Breast epithelium (tissue), 4 donors: ENCODE measurements around the gene IMMT. TPM values are rescaled to one million over a fixed set of nuclear protein-coding genes. Genes with fewer than 3 reads are reported as not detected.

Experiments
- DNase-seq, 2 donors: peaks; one replicate each; pipeline ENCODE4 v3.0.0-alpha.2; 2019; ENCODE audit warnings: low spot score in 2 of 2
- H3K27ac ChIP-seq, 2 donors: fragments of 200-600 bp; sonication (generic) in 1 of 2; one replicate each; pipeline ENCODE4 v1.5.1; 2016 to 2019; ENCODE audit warnings: mild to moderate bottlenecking in 1 of 2
- H3K27me3 ChIP-seq, 2 donors: fragments of 200-600 bp; sonication (generic) in 1 of 2; one replicate each; pipeline versions ENCODE4 v1.5.1 to v1.6.0; 2017 to 2019; ENCODE audit warnings: control low read depth in 1 of 2, mild to moderate bottlenecking in 1 of 2
- H3K36me3 ChIP-seq: fragments of 200-600 bp; one replicate; pipeline ENCODE4 v1.5.1; 2019
- H3K4me1 ChIP-seq, 2 donors: fragments of 200-600 bp; sonication (generic); one replicate each; pipeline ENCODE4 v1.5.1; 2016 to 2019; ENCODE audit warnings: control low read depth in 1 of 2
- H3K4me3 ChIP-seq, 3 donors: fragments of 200-600 bp; sonication (generic); 1 replicate in 2 of 3; 2 replicates in 1 of 3; pipeline ENCODE4 v1.5.1; 2016 to 2019; ENCODE audit warnings: mild to moderate bottlenecking in 3 of 3, moderate library complexity in 2 of 3
- H3K9me3 ChIP-seq, 2 donors: fragments of 200-600 bp; sonication (generic) in 1 of 2; one replicate each; pipeline ENCODE4 v1.5.1; 2016 to 2019; ENCODE audit warnings: control low read depth in 1 of 2
- CTCF ChIP-seq, 3 donors: fragments of 450-650 bp; IDR thresholded peaks; one replicate each; pipeline ENCODE4 v1.5.1; 2016 to 2017; ENCODE audit warnings: antibody characterized with exemption in 3 of 3, mild to moderate bottlenecking in 3 of 3, moderate library complexity in 3 of 3
- POLR2A ChIP-seq: fragments of 450-650 bp; IDR thresholded peaks from one replicate; pipeline ENCODE4 v1.6.1; 2016; ENCODE audit warnings: antibody characterized with exemption, mild to moderate bottlenecking, moderate library complexity
- POLR2AphosphoS5 ChIP-seq, 3 donors: sonication (generic); formaldehyde crosslinking; IDR thresholded peaks; one replicate each; pipeline ENCODE4 v1.6.1; 2017; ENCODE audit warnings: antibody characterized with exemption in 3 of 3
- intact Hi-C: fragments of 100-400 bp; cut with DNase I; formaldehyde crosslinking; loops from one replicate; pipeline ENCODE4 v1.15.1; 2023; ENCODE audit warnings: low total_unique reads
- total RNA-seq, 3 donors: library from RNA; depleted of rRNA; stranded (reverse); fragments of >200 nt; gene quantifications; one replicate each; pipeline ENCODE4 v1.1.0, GENCODE V29; 2016

IMMT gene
- total RNA-seq, 3 donors from 2014 or later = 44.8 to 56.1 (median 48.2) TPM

- TF ChIP-seq POLR2AphosphoS5 (IDR thresholded peaks at IDR 0.05) = no peak
- no peak for TF ChIP-seq POLR2A
- TF ChIP-seq CTCF (IDR thresholded peaks at IDR 0.05) = no peak
- no peak overlapping the region for H3K27ac ChIP-seq
- H3K36me3 ChIP-seq = no peaks in the 10 kb centered on the region
- no peaks in the 10 kb centered on the region for H3K27me3 ChIP-seq
- intact Hi-C loops = no loop called here
- no peak overlapping the region for H3K4me3 ChIP-seq
- H3K4me1 ChIP-seq = no peaks in the 10 kb centered on the region
- no peaks in the 10 kb centered on the region for H3K9me3 ChIP-seq
- no peak for DNase-seq
These were observed 20.8 kb downstream of the IMMT start for GRCh38 chr2:86174445-86174844.

GRCh38 chr2:86172610-86173009, 22.7 kb downstream of the IMMT start:
- Histone ChIP-seq H3K27ac (no peak overlapping the region), H3K4me1 (no peaks in the 10 kb centered on the region), H3K27me3 (no peaks in the 10 kb centered on the region), H3K9me3 (no peaks in the 10 kb centered on the region), H3K36me3 (no peaks in the 10 kb centered on the region), H3K4me3 (no peak overlapping the region)
- no peak for DNase-seq
- no peak for TF ChIP-seq CTCF (IDR thresholded peaks at IDR 0.05)
- TF ChIP-seq POLR2A = no peak
- TF ChIP-seq POLR2AphosphoS5 (IDR thresholded peaks at IDR 0.05) = no peak
- intact Hi-C loops = no loop called here

DNA sequence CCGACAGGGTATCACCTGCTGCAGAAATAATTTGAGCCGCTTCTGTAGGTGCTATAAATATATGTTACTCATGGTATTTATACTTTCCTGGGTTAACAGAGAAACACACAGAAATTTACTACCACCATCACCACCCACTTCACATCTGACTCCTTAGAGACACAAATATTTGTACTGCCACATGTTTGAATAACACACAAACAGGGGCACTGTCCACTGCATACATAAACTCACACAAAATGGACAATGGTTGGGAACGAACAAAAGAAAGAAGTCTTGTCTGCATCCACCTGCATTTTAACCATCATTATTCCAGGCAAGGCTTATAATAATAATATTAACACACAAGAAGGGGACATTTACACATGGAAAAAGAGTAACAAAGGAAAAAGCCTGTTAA, 24.0 kb downstream of the IMMT start:
- no peak for DNase-seq
- Histone ChIP-seq H3K9me3 (no peaks in the 10 kb centered on the region), H3K27ac (no peak overlapping the region), H3K36me3 (no peaks in the 10 kb centered on the region), H3K27me3 (no peaks in the 10 kb centered on the region), H3K4me3 (no peak overlapping the region), H3K4me1 (no peaks in the 10 kb centered on the region)
- intact Hi-C loops = no loop called here
- TF ChIP-seq CTCF (IDR thresholded peaks at IDR 0.05) (no peak), POLR2A (no peak)

DNA sequence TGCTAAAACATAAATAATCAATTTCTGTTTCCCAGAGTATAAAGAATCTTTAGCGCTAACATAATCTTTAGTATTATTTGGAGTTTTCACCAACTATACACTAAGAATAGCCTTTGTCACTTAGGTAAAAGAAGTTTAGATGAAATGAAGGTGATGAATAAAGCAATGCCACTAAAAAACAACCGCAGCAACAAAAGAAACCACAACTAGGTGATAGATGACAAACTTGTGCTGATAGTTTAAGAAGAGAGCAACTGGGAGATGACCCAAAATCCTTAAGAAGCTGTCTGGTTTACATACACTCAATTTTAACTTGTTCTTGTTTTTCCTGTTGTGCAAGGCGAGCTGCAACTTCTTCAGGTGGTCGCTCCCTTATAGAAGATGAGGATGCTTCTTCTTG, 24.8 kb downstream of the IMMT start:
- intact Hi-C loops = no loop called here
- H3K27me3 ChIP-seq = no peaks in the 10 kb centered on the region
- TF ChIP-seq CTCF (IDR thresholded peaks at IDR 0.05) = no peak
- no peak for TF ChIP-seq POLR2AphosphoS5 (IDR thresholded peaks at IDR 0.05)
- TF ChIP-seq POLR2A = no peak
- no peaks in the 10 kb centered on the region for H3K9me3 ChIP-seq
- H3K4me3 ChIP-seq = no peak overlapping the region
- no peak for DNase-seq
- no peak overlapping the region for H3K27ac ChIP-seq
- no peaks in the 10 kb centered on the region for H3K36me3 ChIP-seq
- no peaks in the 10 kb centered on the region for H3K4me1 ChIP-seq

DNA sequence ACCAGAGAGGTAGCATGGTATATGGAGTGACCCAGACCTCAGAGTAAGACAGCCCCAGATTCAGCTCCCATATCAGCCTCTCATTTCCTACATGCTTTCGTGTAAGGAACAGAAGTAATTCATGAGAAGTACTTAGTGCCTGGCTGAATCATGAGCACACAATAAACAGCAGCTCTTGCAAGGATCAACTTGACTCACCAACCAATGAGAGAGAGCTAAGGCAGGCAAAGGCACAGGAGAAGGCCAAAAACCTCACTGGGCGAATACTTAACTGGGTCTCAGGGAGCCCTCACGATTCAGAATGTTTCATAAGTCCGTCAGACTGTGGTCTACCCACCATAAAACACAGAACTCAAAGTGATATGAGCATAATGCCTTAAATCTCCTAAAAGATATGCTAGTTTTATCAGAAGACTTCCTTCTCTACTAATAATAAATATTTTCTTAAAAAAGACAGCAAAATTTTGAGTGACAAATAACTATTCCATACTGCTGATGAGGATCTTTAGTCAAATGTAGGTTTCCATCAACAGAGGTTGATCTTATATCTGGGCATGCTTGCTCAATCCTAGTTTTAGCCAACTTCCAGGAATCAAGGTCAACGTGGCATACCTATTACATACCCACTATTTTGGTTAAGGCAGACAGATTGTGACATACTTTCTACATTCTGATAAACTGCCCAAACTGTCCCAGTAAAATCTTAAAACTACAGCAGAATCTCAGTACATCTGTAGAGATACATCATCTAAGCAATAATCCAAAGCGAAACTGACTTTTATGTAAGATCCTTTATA, 34.9 kb downstream of the IMMT start:
- no peak overlapping the region for H3K4me3 ChIP-seq
- no peak for TF ChIP-seq POLR2AphosphoS5 (IDR thresholded peaks at IDR 0.05)
- TF ChIP-seq POLR2A = no peak
- TF ChIP-seq CTCF (IDR thresholded peaks at IDR 0.05) = no peak
- H3K4me1 ChIP-seq = no peaks in the 10 kb centered on the region
- no peak overlapping the region for H3K27ac ChIP-seq
- no peaks in the 10 kb centered on the region for H3K27me3 ChIP-seq
- DNase-seq = no peak
- H3K36me3 ChIP-seq = no peaks in the 10 kb centered on the region
- intact Hi-C loops = no loop called here
- no peaks in the 10 kb centered on the region for H3K9me3 ChIP-seq
